ENCODE results near the gene DERA.
"Not testable (repeated sequence)": the region's sequence is repeated elsewhere in the genome, so short reads cannot be mapped to it uniquely, and the experiment has no call there.

DERA gene

GRCh38 chr12:15910864-15911721, at the start of gene DERA:
TSS of gene DERA (plus strand) at chr12:15911332. CDS start at chr12:15911384, 52 bp downstream.
- Mint-ChIP-seq H3K4me1 (ENCODE audit: low read depth) (peaks cover 15% of the 10 kb centered on the region), H3K27ac (peak within 1 kb of the TSS; percentile 94), H3K27me3 (no peaks in the 10 kb centered on the region), H3K9me3 (no peaks in the 10 kb centered on the region), H3K36me3 (ENCODE audit: low read depth) (no peaks in the 10 kb centered on the region), H3K4me3 (peak within 1 kb of the TSS; percentile 96)

- Mint-ChIP-seq H3K27ac (no peak overlapping the region), H3K27me3 (peaks cover 5% of the 10 kb centered on the region), H3K36me3 (ENCODE audit: low read depth) (no peaks in the 10 kb centered on the region), H3K4me3 (no peak overlapping the region), H3K4me1 (ENCODE audit: low read depth) (peaks cover 6% of the 10 kb centered on the region), H3K9me3 (no peaks in the 10 kb centered on the region)
These were observed 49.7 kb upstream of the DERA start for GRCh38 chr12:15861404-15861803.

GRCh38 chr12:15862840-15863239, 48.3 kb upstream of the DERA start:
- no peak overlapping the region for H3K4me3 Mint-ChIP-seq
- peaks cover 4% of the 10 kb centered on the region for H3K9me3 Mint-ChIP-seq
- H3K27ac Mint-ChIP-seq, result no peak overlapping the region
- peaks cover 5% of the 10 kb centered on the region for H3K27me3 Mint-ChIP-seq
- H3K36me3 Mint-ChIP-seq (ENCODE audit: low read depth), result no peaks in the 10 kb centered on the region
- peaks cover 6% of the 10 kb centered on the region for H3K4me1 Mint-ChIP-seq (ENCODE audit: low read depth)

- Mint-ChIP-seq H3K27ac (no peak overlapping the region), H3K9me3 (peaks cover 7% of the 10 kb centered on the region), H3K27me3 (peaks cover 6% of the 10 kb centered on the region), H3K36me3 (ENCODE audit: low read depth) (no peaks in the 10 kb centered on the region), H3K4me3 (no peak overlapping the region), H3K4me1 (ENCODE audit: low read depth) (peaks cover 6% of the 10 kb centered on the region)
These were observed 47.8 kb upstream of the DERA start for GRCh38 chr12:15863372-15863771.

GRCh38 chr12:15863984-15864383, 47.1 kb upstream of the DERA start:
- H3K9me3 Mint-ChIP-seq, result peaks cover 7% of the 10 kb centered on the region
- H3K27me3 Mint-ChIP-seq, result peaks cover 6% of the 10 kb centered on the region
- H3K4me1 Mint-ChIP-seq (ENCODE audit: low read depth), result peaks cover 6% of the 10 kb centered on the region
- H3K27ac Mint-ChIP-seq, result no peak overlapping the region
- H3K4me3 Mint-ChIP-seq, result peak overlapping the region; percentile 6
- H3K36me3 Mint-ChIP-seq (ENCODE audit: low read depth), result no peaks in the 10 kb centered on the region

GRCh38 chr12:15868186-15868585, 42.9 kb upstream of the DERA start:
- Mint-ChIP-seq H3K27ac (no peak overlapping the region), H3K4me3 (no peak overlapping the region), H3K9me3 (peaks cover 15% of the 10 kb centered on the region), H3K36me3 (ENCODE audit: low read depth) (no peaks in the 10 kb centered on the region), H3K4me1 (ENCODE audit: low read depth) (peaks cover 6% of the 10 kb centered on the region), H3K27me3 (peaks cover 6% of the 10 kb centered on the region)

GRCh38 chr12:15873556-15873955, 37.6 kb upstream of the DERA start:
- no peak overlapping the region for H3K4me3 Mint-ChIP-seq
- H3K27ac Mint-ChIP-seq, result no peak overlapping the region
- peaks cover 11% of the 10 kb centered on the region for H3K27me3 Mint-ChIP-seq
- peaks cover 6% of the 10 kb centered on the region for H3K4me1 Mint-ChIP-seq (ENCODE audit: low read depth)
- peaks cover 9% of the 10 kb centered on the region for H3K9me3 Mint-ChIP-seq
- no peaks in the 10 kb centered on the region for H3K36me3 Mint-ChIP-seq (ENCODE audit: low read depth)

GRCh38 chr12:15874556-15875145, 36.5 kb upstream of the DERA start:
- H3K9me3 Mint-ChIP-seq; H3K27ac Mint-ChIP-seq; H3K4me3 Mint-ChIP-seq; H3K4me1 Mint-ChIP-seq (ENCODE audit: low read depth); H3K36me3 Mint-ChIP-seq (ENCODE audit: low read depth): not testable (repeated sequence)
- peaks cover 11% of the 10 kb centered on the region for H3K27me3 Mint-ChIP-seq

- Mint-ChIP-seq H3K9me3 (no peaks in the 10 kb centered on the region), H3K27ac (no peak overlapping the region), H3K4me3 (peak overlapping the region; percentile 72)
These were observed 35.3 kb upstream of the DERA start for GRCh38 chr12:15875863-15876262.

GRCh38 chr12:15879413-15879812, 31.7 kb upstream of the DERA start:
- no peak overlapping the region for H3K27ac Mint-ChIP-seq
- H3K36me3 Mint-ChIP-seq (ENCODE audit: low read depth), result peaks cover 14% of the 10 kb centered on the region
- H3K4me1 Mint-ChIP-seq (ENCODE audit: low read depth), result peaks cover 30% of the 10 kb centered on the region
- no peaks in the 10 kb centered on the region for H3K9me3 Mint-ChIP-seq
- no peak overlapping the region for H3K4me3 Mint-ChIP-seq
- H3K27me3 Mint-ChIP-seq, result peaks cover 4% of the 10 kb centered on the region

More at GRCh38 chr12:15875863-15876262, 35.3 kb upstream of the DERA start:
- no peaks in the 10 kb centered on the region for H3K36me3 Mint-ChIP-seq (ENCODE audit: low read depth)
- peaks cover 11% of the 10 kb centered on the region for H3K27me3 Mint-ChIP-seq
- peaks cover 8% of the 10 kb centered on the region for H3K4me1 Mint-ChIP-seq (ENCODE audit: low read depth)

- peaks cover 38% of the 10 kb centered on the region for H3K4me1 Mint-ChIP-seq (ENCODE audit: low read depth)
- peaks cover 27% of the 10 kb centered on the region for H3K36me3 Mint-ChIP-seq (ENCODE audit: low read depth)
- H3K27me3 Mint-ChIP-seq, result no peaks in the 10 kb centered on the region
- H3K9me3 Mint-ChIP-seq, result no peaks in the 10 kb centered on the region
- peak overlapping the region; percentile 98 for H3K27ac Mint-ChIP-seq
- H3K4me3 Mint-ChIP-seq, result peak overlapping the region; percentile 55
These were observed 30.4 kb upstream of the DERA start for GRCh38 chr12:15880721-15881120.

GRCh38 chr12:15882118-15882971, 28.8 kb upstream of the DERA start, which contains the start of gene STRAP:
TSS of gene STRAP (plus strand) at chr12:15882387. CDS start at chr12:15882708, 321 bp downstream.
- Mint-ChIP-seq H3K27ac (peak within 1 kb of the TSS; percentile 98), H3K36me3 (ENCODE audit: low read depth) (peaks cover 43% of the 10 kb centered on the region), H3K4me3 (peak within 1 kb of the TSS; percentile 95), H3K27me3 (no peaks in the 10 kb centered on the region), H3K9me3 (no peaks in the 10 kb centered on the region), H3K4me1 (ENCODE audit: low read depth) (peaks cover 54% of the 10 kb centered on the region)

GRCh38 chr12:15883536-15883935, 27.6 kb upstream of the DERA start:
- Mint-ChIP-seq H3K27ac (peak overlapping the region; percentile 57), H3K4me1 (ENCODE audit: low read depth) (peaks cover 61% of the 10 kb centered on the region), H3K4me3 (peak overlapping the region; percentile 95), H3K9me3 (no peaks in the 10 kb centered on the region), H3K27me3 (no peaks in the 10 kb centered on the region), H3K36me3 (ENCODE audit: low read depth) (peaks cover 54% of the 10 kb centered on the region)

- H3K36me3 Mint-ChIP-seq (ENCODE audit: low read depth), result peaks cover 71% of the 10 kb centered on the region
- H3K27me3 Mint-ChIP-seq, result no peaks in the 10 kb centered on the region
- peak overlapping the region; percentile 42 for H3K4me3 Mint-ChIP-seq
- H3K27ac Mint-ChIP-seq, result peak overlapping the region; percentile 26
- H3K4me1 Mint-ChIP-seq (ENCODE audit: low read depth), result peaks cover 61% of the 10 kb centered on the region
- no peaks in the 10 kb centered on the region for H3K9me3 Mint-ChIP-seq
These were observed 24.6 kb upstream of the DERA start for GRCh38 chr12:15886372-15887042.

All from stimulated activated naive CD8-positive, alpha-beta T cell treated with anti-CD3 and anti-CD28 coated beads, Interleukin-15, Interleukin-2, amounts not matched to agents 100 ng/mL and 50 ng/mL, for 24 hours (primary cell).